Measurements from ENCODE around the gene PJA1. TPM values are rescaled to one million over a fixed set of nuclear protein-coding genes. Genes with fewer than 3 reads are reported as not detected.

PJA1 gene
- total and polyA plus RNA-seq, 10 donors, result 8.6 to 22.2 (median 13.4) TPM

GRCh38 chrX:69117876-69118526 is 47.3 kb downstream of the PJA1 start:
- Histone ChIP-seq H3K27me3 (replicated peaks in 1 of 7) (no peaks in the 10 kb centered on the region), H3K4me1 (no peaks in the 10 kb centered on the region), H3K36me3 (no peaks in the 10 kb centered on the region), H3K9me3 (no peaks in the 10 kb centered on the region), H3K4me3 (no peak overlapping the region), H3K27ac (no peak overlapping the region)
- WGBS, 5 donors, result 68 to 87% (median 71%) methylated on average over 9 to 11 of the region's 11 CpGs
- no peak for DNase-seq
- intact Hi-C loops (cut with DNase I; ENCODE audit: low total_unique reads), result no loop called here
- TF ChIP-seq POLR2A (IDR thresholded peaks at IDR 0.05) (no peak), POLR2AphosphoS5 (IDR thresholded peaks at IDR 0.05) (no peak), CTCF (IDR thresholded peaks at IDR 0.05 in 8 of 11, conservative IDR thresholded peaks at IDR 0.05 in 3 of 11) (no peak)

DNA sequence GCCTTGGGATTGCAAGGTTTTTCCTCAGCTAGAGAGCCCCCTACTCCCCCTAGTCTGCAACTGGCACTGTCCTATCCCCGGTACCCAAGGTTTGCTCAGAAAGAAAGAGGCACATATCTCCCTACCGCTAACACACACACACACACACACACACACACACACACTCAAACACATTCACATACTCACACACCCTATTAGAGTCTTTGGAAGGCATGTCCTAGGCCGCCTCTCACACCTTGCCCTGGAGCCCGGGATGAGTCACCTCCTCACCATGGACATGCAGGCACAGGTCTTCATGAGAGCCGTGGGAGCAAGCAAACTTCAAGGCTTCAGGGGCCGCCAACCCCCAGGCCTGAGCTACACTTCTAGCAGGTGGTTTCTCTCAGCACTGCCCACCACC is 49.2 kb downstream of the PJA1 start:
- Histone ChIP-seq H3K4me1 (no peaks in the 10 kb centered on the region), H3K27ac (no peak overlapping the region), H3K9me3 (no peaks in the 10 kb centered on the region), H3K27me3 (replicated peaks in 1 of 7) (no peaks in the 10 kb centered on the region), H3K4me3 (no peak overlapping the region), H3K36me3 (no peaks in the 10 kb centered on the region)
- no peak for TF ChIP-seq POLR2AphosphoS5 (IDR thresholded peaks at IDR 0.05)
- no peak for TF ChIP-seq CTCF (IDR thresholded peaks at IDR 0.05 in 8 of 11, conservative IDR thresholded peaks at IDR 0.05 in 3 of 11)
- TF ChIP-seq POLR2A (IDR thresholded peaks at IDR 0.05), result no peak
- no peak for DNase-seq
- 88 to 97% (median 95%) methylated on average over 5 to 6 of the region's 6 CpGs for WGBS, 5 donors
- intact Hi-C loops (cut with DNase I; ENCODE audit: low total_unique reads), result no loop called here

DNA sequence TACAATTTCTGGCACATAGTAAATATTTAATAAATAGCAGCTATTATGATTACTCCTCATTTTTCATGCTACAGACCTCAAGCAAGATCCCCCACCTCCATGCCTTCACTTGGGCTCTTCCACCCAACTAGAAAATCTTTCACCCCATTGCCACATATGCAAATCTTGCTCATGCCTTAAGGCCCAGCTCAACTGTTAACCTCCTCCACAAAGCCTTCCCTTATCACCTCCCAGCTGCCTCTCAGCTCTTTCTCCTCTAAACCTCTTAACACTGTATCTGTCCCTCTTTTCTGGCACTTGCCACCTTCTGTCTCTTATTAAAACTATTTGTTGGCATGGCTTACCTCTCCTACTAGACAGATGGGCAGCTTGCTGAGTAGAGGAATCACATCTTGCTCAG is 51.5 kb downstream of the PJA1 start:
- TF ChIP-seq CTCF (IDR thresholded peaks at IDR 0.05 in 8 of 11, conservative IDR thresholded peaks at IDR 0.05 in 3 of 11) (no peak), POLR2A (IDR thresholded peaks at IDR 0.05) (no peak), POLR2AphosphoS5 (IDR thresholded peaks at IDR 0.05) (no peak)

More for the DNA sequence above, 51.5 kb downstream of the PJA1 start:
- intact Hi-C loops (cut with DNase I; ENCODE audit: low total_unique reads), result no loop called here
- Histone ChIP-seq H3K27me3 (replicated peaks in 1 of 7) (peaks cover 0 to 1% (median 0%) of the 10 kb centered on the region in 7 donors), H3K4me1 (no peaks in the 10 kb centered on the region), H3K4me3 (no peak overlapping the region), H3K27ac (no peak overlapping the region), H3K9me3 (no peaks in the 10 kb centered on the region), H3K36me3 (no peaks in the 10 kb centered on the region)
- no peak for DNase-seq
